HG03439 (cell line): ENCODE measurements around the gene ICA1L.
A peak's percentile ranks its signal among the peaks of the same experiment; 100 is the strongest.
"Not testable (repeated sequence)": the region's sequence is repeated elsewhere in the genome, so short reads cannot be mapped to it uniquely, and the experiment has no call there.

Experiments
- ATAC-seq: cut with Tn5 transposase; IDR thresholded peaks from one replicate; pipeline ENCODE4 v1.9.1; 2021; ENCODE audit warnings: mild to moderate bottlenecking, moderate library complexity; ENCODE audit not compliant: unreplicated experiment

The ICA1L gene

GRCh38 chr2:202847693-202848524, 23.7 kb downstream of the ICA1L start:
- ATAC-seq = peak; percentile 81

DNA sequence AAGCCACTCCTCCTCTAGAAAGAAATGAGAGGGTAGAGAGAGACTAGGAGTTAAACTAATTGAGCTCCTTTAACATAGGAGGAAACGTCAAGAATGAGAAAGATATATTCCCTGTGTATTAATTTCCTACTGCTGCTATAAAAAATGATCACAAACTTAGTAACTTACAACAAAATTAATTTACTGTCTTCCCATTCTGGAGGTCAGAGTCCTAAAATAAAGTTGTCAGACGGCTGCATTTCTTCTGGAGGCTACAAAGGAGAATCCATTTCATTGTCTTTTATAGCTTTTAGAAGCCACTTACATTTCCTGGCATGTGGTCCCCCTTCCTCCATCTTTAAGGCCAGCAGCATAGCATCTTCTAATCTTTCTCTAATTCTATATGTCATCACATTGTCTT, 26.9 kb downstream of the ICA1L start:
- no peak for ATAC-seq

- no peak for ATAC-seq
Observed at GRCh38 chr2:202842690-202843089, 28.9 kb downstream of the ICA1L start.

- no peak for ATAC-seq
Observed at GRCh38 chr2:202841090-202841867, 30.3 kb downstream of the ICA1L start.

- no peak for ATAC-seq
Observed at GRCh38 chr2:202831242-202832220, 40.0 kb downstream of the ICA1L start.

DNA sequence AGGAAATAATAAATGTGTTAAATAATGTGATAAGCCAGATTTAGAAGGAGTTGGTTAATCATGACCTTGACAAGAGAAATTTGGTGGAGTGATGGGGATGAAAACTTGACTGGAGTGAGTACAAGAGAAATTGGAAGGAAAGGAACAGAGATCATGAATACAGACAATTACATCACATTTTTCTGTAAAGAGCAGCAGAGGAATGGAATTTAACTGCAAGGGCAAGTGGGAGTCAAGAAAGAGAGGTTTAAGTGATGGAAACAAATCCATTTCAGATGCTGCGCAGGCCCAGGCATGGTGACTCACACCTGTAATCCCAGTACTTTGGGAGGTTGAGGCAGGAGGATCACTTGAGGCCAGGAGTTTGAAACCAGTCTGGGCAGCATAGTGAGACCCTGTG, 46.7 kb downstream of the ICA1L start:
- no peak for ATAC-seq

DNA sequence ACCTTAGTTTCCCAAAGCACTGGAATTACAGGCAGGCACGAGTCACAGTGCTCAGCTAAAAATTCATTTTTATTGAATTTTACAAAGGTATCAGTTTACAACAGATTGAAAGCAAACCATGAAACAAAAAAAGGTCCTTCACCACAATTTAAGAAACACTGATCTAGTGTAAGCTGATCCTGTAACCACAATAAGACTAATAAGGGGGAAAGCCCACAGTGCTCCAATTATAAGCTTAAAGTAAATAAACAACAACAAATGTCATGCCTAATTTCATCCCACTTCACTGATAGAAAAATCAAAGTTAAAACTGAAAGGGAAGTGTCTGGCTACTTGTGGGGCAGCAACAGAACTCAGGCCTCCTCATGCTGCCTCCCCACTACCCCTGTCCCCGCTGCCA, 49.2 kb downstream of the ICA1L start:
- ATAC-seq = no peak

DNA sequence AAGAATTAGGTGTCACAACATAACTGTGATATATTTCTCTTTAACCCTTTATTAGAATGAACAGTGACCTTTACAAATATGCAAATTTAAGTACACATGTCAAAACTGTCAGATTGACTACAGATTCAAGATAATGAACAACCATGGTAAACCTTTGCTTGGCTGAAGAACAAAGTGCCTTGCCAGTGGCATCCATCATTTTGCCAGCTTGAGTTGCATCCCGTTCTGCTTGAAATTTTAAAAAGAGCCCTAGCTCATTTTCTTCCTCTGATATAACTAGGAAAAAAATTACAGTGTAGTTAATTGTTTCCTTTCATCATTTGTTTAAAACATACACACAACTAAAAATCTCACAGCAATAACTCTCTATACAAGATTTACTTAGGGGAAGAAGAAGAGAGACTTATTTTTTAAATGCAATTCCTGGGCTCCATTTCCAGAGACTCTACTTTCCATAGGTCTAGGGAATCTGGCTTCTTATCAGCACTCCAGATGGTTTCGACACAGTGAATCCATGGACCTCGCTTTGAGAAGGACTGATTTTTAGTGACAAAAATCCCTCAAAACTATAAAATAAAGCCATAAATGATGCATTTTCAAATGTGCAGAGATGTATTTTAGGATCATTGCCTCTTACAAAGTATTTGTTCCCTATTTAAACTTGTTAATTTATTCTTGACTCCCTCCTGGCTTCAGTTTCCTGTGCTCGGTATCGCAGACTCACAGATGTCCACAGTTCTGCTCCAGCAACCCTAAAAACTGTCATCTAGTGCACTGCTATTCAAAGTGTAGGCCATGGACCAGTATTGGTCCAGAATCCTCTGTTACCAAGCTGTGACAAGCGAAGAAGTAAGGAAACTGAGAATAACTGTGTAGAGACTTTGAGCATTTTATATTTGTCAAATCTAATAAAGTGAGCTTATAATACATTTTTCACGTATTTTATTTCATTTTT, 50.1 kb downstream of the ICA1L start:
- ATAC-seq = no peak

DNA sequence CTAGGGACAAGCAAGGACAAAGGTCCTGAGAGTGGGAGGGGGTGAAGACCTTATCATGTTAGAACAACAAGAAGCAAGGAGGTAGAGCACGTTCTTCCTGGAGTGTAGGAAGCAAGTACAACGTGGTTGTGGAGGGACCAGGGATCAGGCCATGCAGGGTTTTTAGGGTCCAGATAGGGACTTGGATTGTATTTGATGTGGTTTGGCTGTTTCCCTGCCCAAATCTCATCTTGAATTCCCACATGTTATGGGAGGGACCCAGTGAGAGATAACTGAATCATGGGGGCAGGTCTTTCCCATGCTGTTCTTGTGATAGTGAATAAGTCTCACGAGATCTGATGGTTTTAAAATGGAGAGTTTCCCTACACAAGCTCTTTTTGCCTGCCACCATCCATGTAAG, 53.2 kb downstream of the ICA1L start:
- ATAC-seq = no peak

- ATAC-seq = no peak
Observed at GRCh38 chr2:202817771-202818170, 53.8 kb downstream of the ICA1L start.

GRCh38 chr2:202815548-202816360, 55.8 kb downstream of the ICA1L start:
- no peak for ATAC-seq

GRCh38 chr2:202814226-202814625, 57.3 kb downstream of the ICA1L start:
- no peak for ATAC-seq

GRCh38 chr2:202813387-202813786, 58.2 kb downstream of the ICA1L start:
- ATAC-seq = no peak

GRCh38 chr2:202808754-202809153, 62.8 kb downstream of the ICA1L start:
- no peak for ATAC-seq

GRCh38 chr2:202807431-202808138, 64.0 kb downstream of the ICA1L start:
- not testable (repeated sequence) for ATAC-seq

- ATAC-seq = not testable (repeated sequence)
Observed at GRCh38 chr2:202805911-202806310, 65.7 kb downstream of the ICA1L start.

- no peak for ATAC-seq
Observed at GRCh38 chr2:202797944-202798343, 73.6 kb downstream of the ICA1L start.

DNA sequence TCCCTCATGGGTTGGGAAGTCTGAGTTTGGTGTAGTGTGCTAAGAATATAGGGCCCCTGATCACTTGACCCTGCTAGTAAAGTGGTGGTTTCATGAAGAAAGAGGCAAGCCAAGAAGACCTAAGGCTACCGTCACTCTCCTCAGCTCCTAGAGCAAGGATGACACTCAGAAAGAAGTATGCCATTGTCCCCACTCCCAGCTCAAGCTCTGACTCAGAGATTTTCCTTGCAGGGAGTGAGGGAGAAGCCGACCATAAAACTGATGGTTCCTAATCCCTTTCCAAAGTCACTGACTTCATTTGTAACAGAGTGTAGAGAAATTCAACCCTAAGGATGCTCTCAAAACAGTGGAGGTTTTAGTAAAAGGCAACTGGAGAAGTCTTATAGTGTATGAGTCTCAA, 80.9 kb downstream of the ICA1L start:
- no peak for ATAC-seq
